ENCODE data around the gene OR13J1. TPM values are rescaled to one million over a fixed set of nuclear protein-coding genes. Genes with fewer than 3 reads are reported as not detected.

OR13J1 gene
- total RNA-seq, 1 donor from 2014 or later, result not detected

DNA sequence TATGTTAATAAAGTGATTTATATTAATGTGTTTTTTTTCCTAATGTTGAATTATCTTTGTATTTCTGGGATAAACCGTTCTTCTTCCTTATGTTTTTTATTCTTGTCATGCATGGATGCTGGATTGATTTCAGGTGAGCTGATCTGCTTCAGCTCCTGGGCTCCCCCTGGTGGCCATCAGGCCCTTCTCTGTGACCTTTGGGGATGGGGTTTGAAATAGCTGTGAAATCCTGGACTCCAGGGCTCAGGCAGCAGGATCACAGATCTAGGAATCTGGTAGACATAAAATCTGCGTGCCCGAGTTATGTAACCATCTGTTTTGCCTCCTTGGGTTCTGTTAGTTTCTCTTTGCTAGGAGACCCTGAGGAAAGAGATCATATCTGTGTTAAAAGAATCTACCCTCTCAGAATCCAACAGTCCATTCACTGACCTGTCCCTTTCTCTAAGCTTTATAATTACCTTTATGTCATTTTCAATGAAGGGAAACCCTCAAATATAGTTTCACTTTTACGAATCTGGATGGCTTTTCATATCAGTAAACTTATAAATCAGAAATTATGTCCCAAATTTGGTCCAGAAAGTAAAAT, 12.2 kb upstream of the OR13J1 start:
- no peak overlapping the region for H3K4me3 ChIP-seq (ENCODE audit: low read depth, low read length)
- TF ChIP-seq, protein P1, sequence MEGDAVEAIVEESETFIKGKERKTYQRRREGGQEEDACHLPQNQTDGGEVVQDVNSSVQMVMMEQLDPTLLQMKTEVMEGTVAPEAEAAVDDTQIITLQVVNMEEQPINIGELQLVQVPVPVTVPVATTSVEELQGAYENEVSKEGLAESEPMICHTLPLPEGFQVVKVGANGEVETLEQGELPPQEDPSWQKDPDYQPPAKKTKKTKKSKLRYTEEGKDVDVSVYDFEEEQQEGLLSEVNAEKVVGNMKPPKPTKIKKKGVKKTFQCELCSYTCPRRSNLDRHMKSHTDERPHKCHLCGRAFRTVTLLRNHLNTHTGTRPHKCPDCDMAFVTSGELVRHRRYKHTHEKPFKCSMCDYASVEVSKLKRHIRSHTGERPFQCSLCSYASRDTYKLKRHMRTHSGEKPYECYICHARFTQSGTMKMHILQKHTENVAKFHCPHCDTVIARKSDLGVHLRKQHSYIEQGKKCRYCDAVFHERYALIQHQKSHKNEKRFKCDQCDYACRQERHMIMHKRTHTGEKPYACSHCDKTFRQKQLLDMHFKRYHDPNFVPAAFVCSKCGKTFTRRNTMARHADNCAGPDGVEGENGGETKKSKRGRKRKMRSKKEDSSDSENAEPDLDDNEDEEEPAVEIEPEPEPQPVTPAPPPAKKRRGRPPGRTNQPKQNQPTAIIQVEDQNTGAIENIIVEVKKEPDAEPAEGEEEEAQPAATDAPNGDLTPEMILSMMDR (conservative IDR thresholded peaks at IDR 0.05; ENCODE audit: low read depth, low read length), result peak; percentile 100
- DNase-seq (ENCODE audit: low read depth), result no peak

DNA sequence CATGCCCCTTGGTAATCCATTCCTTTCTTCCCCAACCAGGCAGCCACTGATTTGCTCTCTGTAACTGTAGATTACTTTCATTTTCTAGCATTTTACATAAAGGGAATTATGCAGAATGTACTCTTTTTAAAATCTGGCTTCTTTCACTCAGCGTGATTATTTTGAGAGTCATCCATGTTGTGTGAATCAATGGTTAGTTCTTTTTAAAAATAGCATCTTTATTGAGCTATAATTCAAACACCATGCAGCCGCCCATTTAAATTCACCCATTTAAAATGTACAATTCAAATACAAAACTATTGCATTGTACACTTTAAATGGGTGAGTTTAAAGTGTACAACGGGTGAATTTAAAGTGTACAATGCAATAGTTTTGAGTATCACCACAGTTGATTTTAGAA, 2.3 kb upstream of the OR13J1 start:
- H3K4me3 ChIP-seq (ENCODE audit: low read depth, low read length), result no peak overlapping the region
- no peak for DNase-seq (ENCODE audit: low read depth)
- TF ChIP-seq, protein P1 (conservative IDR thresholded peaks at IDR 0.05; ENCODE audit: low read depth, low read length), result no peak

DNA sequence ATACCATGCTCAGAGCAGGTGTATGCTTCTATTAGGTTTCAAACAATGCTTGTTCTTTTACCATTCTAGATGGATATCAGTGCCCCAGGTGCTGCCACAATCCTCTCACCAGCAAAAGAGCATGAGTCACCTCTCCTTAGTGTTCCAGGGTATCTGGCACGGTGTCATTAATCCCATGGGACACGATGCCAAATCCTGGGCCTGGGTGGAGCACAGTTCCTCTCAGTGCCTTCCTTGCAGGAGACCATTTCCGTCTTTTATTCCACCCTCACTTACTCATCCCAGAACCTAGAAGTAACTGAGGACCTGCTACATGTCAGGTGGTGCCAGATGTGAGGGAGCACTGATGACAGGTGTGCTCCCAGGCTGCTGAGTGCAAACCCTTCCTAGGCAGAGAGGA, 1.3 kb upstream of the OR13J1 start:
- no peak for DNase-seq (ENCODE audit: low read depth)
- TF ChIP-seq, protein P1 (conservative IDR thresholded peaks at IDR 0.05; ENCODE audit: low read depth, low read length), result no peak
- no peak overlapping the region for H3K4me3 ChIP-seq (ENCODE audit: low read depth, low read length)

DNA sequence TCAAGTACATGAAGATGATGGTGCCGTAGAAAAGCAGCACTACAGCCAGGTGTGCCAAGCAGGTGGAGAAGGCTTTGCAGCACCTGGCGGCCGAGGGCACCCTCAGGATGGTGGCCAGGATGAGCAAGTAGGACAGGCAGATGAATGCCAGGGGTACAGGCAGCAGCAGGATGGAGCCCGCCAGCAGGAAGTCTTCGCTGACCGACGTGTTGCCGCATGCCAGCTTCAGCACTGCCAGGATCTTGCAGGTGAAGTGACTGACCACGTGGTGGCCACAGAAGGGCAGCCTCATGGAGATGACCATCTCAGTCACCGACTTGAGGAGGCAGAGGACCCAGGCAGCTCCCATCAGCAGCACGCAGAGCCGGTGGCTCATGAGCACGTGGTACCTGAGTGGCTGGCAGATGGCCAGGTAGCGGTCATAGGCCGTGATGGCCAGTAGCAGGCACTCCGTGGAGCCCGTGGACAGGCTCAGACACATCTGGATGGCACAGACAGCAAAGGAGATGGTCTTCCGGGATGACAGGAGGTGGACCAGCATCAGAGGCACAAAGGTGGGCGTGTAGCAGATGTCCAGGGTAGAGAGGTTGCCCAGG, 482 bp downstream of the OR13J1 start:
- no peak for DNase-seq (ENCODE audit: low read depth)
- TF ChIP-seq, protein P1 (conservative IDR thresholded peaks at IDR 0.05; ENCODE audit: low read depth, low read length), result no peak
- H3K4me3 ChIP-seq (ENCODE audit: low read depth, low read length), result no peak overlapping the region

DNA sequence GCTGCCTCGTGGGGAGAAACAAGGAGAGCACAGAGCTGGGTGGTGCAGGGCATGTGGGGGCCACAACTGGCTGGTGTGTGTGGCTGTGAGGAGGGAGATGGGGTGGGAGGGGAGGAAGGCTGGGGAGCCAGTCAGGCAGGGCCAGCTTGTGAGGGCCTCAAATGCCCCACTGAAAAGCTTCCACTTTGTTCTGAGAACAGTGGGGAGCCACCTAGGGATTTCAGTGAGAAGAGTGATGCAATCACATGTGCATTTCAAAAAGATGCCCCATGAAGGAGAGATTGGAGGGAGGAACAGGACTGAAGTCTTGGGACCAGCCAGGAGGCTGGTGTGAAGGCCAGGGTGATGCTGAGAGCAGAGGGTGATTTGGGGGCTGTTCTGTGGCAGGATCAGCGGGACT, 1.3 kb downstream of the OR13J1 start:
- TF ChIP-seq, protein P1 (conservative IDR thresholded peaks at IDR 0.05; ENCODE audit: low read depth, low read length), result no peak
- no peak overlapping the region for H3K4me3 ChIP-seq (ENCODE audit: low read depth, low read length)
- no peak for DNase-seq (ENCODE audit: low read depth)

DNA sequence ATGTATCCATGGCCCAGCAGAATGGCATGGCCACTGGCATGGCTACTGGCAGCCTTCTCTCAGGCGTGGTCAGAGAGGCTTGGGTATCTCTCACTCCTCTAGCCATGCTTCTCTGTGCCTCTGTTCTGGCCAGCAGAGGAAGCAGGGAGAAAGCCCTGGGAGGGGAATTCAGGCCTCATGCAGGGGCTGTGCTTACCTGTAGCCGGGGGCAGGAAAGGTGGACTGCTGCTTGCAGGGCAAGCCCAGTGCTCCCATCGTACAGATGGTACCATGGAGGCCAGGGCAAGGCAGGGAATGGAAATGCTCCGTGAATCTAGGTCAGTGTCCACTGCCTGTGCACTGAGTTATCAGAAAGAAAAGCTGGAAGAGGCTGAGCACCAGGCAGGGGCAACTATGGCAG, 2.7 kb downstream of the OR13J1 start:
- TF ChIP-seq, protein P1 (conservative IDR thresholded peaks at IDR 0.05; ENCODE audit: low read depth, low read length), result no peak
- H3K4me3 ChIP-seq (ENCODE audit: low read depth, low read length), result no peak overlapping the region
- no peak for DNase-seq (ENCODE audit: low read depth)

DNA sequence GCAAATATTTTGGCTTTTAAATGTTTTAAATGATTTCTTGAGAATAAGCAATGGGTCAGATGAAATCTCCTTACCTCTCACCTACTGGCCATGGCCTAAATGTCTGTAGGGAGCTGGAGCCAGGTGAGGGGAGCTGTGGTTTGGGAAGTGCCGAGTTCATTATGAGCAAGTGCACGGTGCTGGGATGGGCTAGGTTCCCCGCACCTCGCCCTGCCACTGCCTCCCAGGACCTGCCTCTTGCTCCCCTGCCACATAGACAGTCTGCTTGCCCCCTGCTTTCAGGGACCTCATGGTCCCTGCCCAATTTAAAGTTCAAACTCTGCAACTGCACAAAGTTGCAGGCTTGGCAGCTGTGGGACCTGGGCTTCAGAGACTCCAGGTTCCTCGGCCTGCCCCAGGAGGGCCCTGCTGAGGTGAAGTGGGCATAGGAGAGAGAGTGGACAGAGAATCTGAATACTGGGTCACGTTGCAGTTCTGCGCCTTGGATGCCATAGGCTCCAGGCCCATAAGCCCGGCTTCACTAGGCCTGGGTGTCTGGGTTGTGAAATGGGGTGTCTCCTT, 5.4 kb downstream of the OR13J1 start:
- TF ChIP-seq, protein P1 (conservative IDR thresholded peaks at IDR 0.05; ENCODE audit: low read depth, low read length), result no peak
- no peak overlapping the region for H3K4me3 ChIP-seq (ENCODE audit: low read depth, low read length)
- no peak for DNase-seq (ENCODE audit: low read depth)

Measured in epithelial cell of proximal tubule (primary cell).